Measurements from ENCODE around the gene ACOXL. TPM values are rescaled to one million over a fixed set of nuclear protein-coding genes. Genes with fewer than 3 reads are reported as not detected.

Gene ACOXL
- total and polyA plus RNA-seq, 10 of the 15 experiments (the other 5 are each of a cell fraction or from before 2014, with no cell fraction given): 0.05 to 1.3 (median 0.71) TPM

- TF ChIP-seq SKIL (IDR thresholded peaks at IDR 0.05; ENCODE audit: low read depth, poor library complexity, severe bottlenecking) (peak; percentile 57), CBX5 (IDR thresholded peaks at IDR 0.05; ENCODE audit: low read depth) (no peak), ATF7 (IDR thresholded peaks at IDR 0.05; ENCODE audit: low read depth) (peak; percentile 78), SMC3 (IDR thresholded peaks at IDR 0.05; ENCODE audit: borderline replicate concordance, low read length) (no peak), BRCA1 (IDR thresholded peaks at IDR 0.05; ENCODE audit: low read depth, low read length) (no peak), MTA2 (IDR thresholded peaks at IDR 0.05; ENCODE audit: low read depth) (peak; percentile 64; the same call in 1 of the 2 replicates), RB1 (IDR thresholded peaks at IDR 0.05; ENCODE audit: borderline replicate concordance) (no peak), RUNX3 (IDR thresholded peaks at IDR 0.05; ENCODE audit: low read length) (peak; percentile 72), EP300 (IDR thresholded peaks at IDR 0.05; ENCODE audit: borderline replicate concordance in 1 of 2, control insufficient read depth in 1 of 2, low read depth in 2 of 2, low read length in 2 of 2) (0 out of 4 replicates have a peak, but pooled peaks of 1 of the 2 experiments have one; percentile 33), CREB1 (IDR thresholded peaks at IDR 0.05; ENCODE audit: low read depth) (no peak), NBN (IDR thresholded peaks at IDR 0.05) (0 out of 2 replicates have a peak, but pooled peaks have one; percentile 40), MEF2B (IDR thresholded peaks at IDR 0.05; ENCODE audit: partially characterized antibody, poor library complexity, severe bottlenecking) (peak; percentile 62), NR2C1 (IDR thresholded peaks at IDR 0.05) (no peak), ZNF217 (IDR thresholded peaks at IDR 0.05) (peak; percentile 72; the same call in 1 of the 2 replicates), RAD21 (IDR thresholded peaks at IDR 0.05; ENCODE audit: insufficient read depth, low read depth, low read length) (no peak), IKZF1 (conservative IDR thresholded peaks at IDR 0.05) (0 out of 2 replicates have a peak, but pooled peaks have one; percentile 26)
Observed at GRCh38 chr2:111145103-111145760, 412.9 kb downstream of the ACOXL start (continued).

Data from GM12878 (cell line).